ENCODE measurements around the gene TUNAR. TPM values are rescaled to one million over a fixed set of nuclear protein-coding genes. Genes with fewer than 3 reads are reported as not detected.
A peak's percentile ranks its signal among the peaks of the same experiment; 100 is the strongest.

Gene TUNAR
- total and polyA plus RNA-seq, 2 of the 4 experiments (the other 2 are of a cell fraction) = not detected

DNA sequence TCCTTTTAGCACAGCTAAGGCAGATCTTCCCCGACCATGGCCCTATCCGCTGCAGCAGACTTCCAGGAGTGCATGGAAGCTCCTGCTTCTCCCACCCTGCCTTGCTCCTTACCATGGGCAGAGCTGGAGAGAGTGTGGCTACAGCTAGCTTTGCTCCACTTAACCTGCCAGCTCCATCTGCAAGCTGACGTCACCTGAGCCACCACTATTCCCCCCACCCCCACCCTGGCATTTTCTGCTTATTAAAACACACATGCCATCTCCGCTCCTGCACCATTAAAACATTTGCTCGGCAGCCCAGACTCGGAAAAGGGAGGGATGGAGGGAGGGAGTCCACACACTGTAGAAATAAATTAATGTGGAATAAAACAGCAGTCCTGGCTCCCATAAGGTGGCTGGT lies 67.8 kb downstream of the TUNAR start:
- BruUV-seq (replicated peaks) = no TSS peak
- Histone ChIP-seq H4K5ac (ENCODE audit: low read depth, low read length) (no peak overlapping the region), H3K36me3 (ENCODE audit: control insufficient read depth, insufficient read depth, low read length) (no peaks in the 10 kb centered on the region), H2AK9ac (replicated peaks; ENCODE audit: low read depth, low read length, poor library complexity) (no peak overlapping the region), H3K56ac (ENCODE audit: extremely low read depth, insufficient read depth, low read length) (no peak overlapping the region), H4K20me1 (ENCODE audit: insufficient read depth, low read length) (no peaks in the 10 kb centered on the region), H3K79me1 (ENCODE audit: low read depth in 1 of 2, low read length in 2 of 2) (no peaks in the 10 kb centered on the region), H3K4me1 (ENCODE audit: control insufficient read depth, insufficient read depth, low read length) (no peaks in the 10 kb centered on the region), H2AFZ (replicated peaks; ENCODE audit: low read length, poor library complexity) (peak overlapping the region; percentile 14), H2AK5ac (ENCODE audit: low read depth, low read length) (no peak overlapping the region), H4K8ac (ENCODE audit: low read depth in 2 of 2, low read length in 2 of 2) (no peak overlapping the region), H2BK20ac (ENCODE audit: low read depth, low read length) (no peak overlapping the region), H3K18ac (ENCODE audit: low read depth, low read length) (no peak overlapping the region), H3K9me3 (ENCODE audit: control insufficient read depth, insufficient read depth, low read length) (no peaks in the 10 kb centered on the region), H2BK120ac (ENCODE audit: low read depth, low read length) (no peak overlapping the region), H2BK5ac (ENCODE audit: low read depth, low read length, poor library complexity, severe bottlenecking) (no peak overlapping the region), H3K27me3 (ENCODE audit: control insufficient read depth, insufficient read depth, low read length) (no peaks in the 10 kb centered on the region), H3K27ac (ENCODE audit: insufficient read depth, low read length) (no peak overlapping the region), H3K4ac (ENCODE audit: low read depth, low read length) (no peak overlapping the region), H3K23ac (ENCODE audit: low read depth, low read length) (no peak overlapping the region), H3K4me3 (ENCODE audit: insufficient read depth, low read depth, low read length) (no peak overlapping the region), H3K9me1 (ENCODE audit: insufficient read depth, low read length) (no peaks in the 10 kb centered on the region), H3K9ac (ENCODE audit: low read depth, low read length) (no peak overlapping the region), H2BK15ac (ENCODE audit: low read depth, low read length) (no peak overlapping the region), H3K4me2 (ENCODE audit: low read depth, low read length) (no peak overlapping the region), H3K14ac (replicated peaks; ENCODE audit: low read depth, low read length) (no peak overlapping the region), H4K91ac (ENCODE audit: insufficient read depth, low read depth, low read length) (no peak overlapping the region)
- CTCF ChIA-PET = no interaction called here
- ATAC-seq (ENCODE audit: low read depth) (no peak), DNase-seq (no peak)
- dilution Hi-C loops (cut with HindIII; ENCODE audit: low sequenced_read_pairs, unreplicated experiment) (no loop called here), intact Hi-C loops (cut with micrococcal nuclease) (no loop called here), in situ Hi-C loops (cut with MboI; ENCODE audit: low sequenced_read_pairs) (no loop called here)
- POLR2A ChIA-PET (ENCODE audit: unreplicated experiment) = no interaction called here
- WGBS, 2 experiments (ENCODE audit: extremely low coverage in 2 of 2, insufficient read length in 1 of 2) = 17% methylated on average over 1 of the region's 6 CpGs; no CpG with 5 or more reads in 1 of the 2 experiments
- TF ChIP-seq RCOR1 (IDR thresholded peaks at IDR 0.05; ENCODE audit: insufficient replicate concordance, low read length) (no peak), MAZ (IDR thresholded peaks at IDR 0.05; ENCODE audit: borderline replicate concordance, low read depth, low read length) (no peak), POLR2A (IDR thresholded peaks at IDR 0.05; ENCODE audit: low read depth, low read length) (no peak), CHD1 (IDR thresholded peaks at IDR 0.05; ENCODE audit: low read depth, low read length) (no peak), MAFK (IDR thresholded peaks at IDR 0.05; ENCODE audit: low read depth, low read length) (no peak)
- TF ChIP-seq, protein P1, sequence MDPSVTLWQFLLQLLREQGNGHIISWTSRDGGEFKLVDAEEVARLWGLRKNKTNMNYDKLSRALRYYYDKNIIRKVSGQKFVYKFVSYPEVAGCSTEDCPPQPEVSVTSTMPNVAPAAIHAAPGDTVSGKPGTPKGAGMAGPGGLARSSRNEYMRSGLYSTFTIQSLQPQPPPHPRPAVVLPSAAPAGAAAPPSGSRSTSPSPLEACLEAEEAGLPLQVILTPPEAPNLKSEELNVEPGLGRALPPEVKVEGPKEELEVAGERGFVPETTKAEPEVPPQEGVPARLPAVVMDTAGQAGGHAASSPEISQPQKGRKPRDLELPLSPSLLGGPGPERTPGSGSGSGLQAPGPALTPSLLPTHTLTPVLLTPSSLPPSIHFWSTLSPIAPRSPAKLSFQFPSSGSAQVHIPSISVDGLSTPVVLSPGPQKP (IDR thresholded peaks at IDR 0.05; ENCODE audit: borderline replicate concordance, low read depth, low read length) = no peak
